K562 (cell line): ENCODE results near the gene FILIP1. TPM values are rescaled to one million over a fixed set of nuclear protein-coding genes. Genes with fewer than 3 reads are reported as not detected.

ENCODE experiments used
- ATAC-seq: fragments of 200-7000 bp; cut with Tn5 transposase; 3 replicates; pipeline ENCODE4 v1.9.1; 2020; ENCODE audit warnings: moderate library complexity
- BruUV-seq: library from RNA; stranded (reverse); fragments of 400-500 nt; replicated peaks from 2 replicates; lab custom pipeline; 2021; lab: Mats Ljungman, UMichigan
- CTCF ChIA-PET: fragments of 300-600 bp; formaldehyde crosslinking; extraction: SDS; loops from one replicate; lab custom pipeline; 2021; ENCODE audit warnings: low intra/inter-chr PET ratio; lab: Yijun Ruan, JAX
- POLR2A ChIA-PET: fragments of 300-600, 350-650 bp; sonication (Branson Sonifier 250); formaldehyde crosslinking; extraction: SDS; loops from one replicate; lab custom pipeline; 2021; ENCODE audit warnings: antibody characterized with exemption, inconsistent platforms; lab: Yijun Ruan, JAX
- DNase-seq, 4 experiments: peaks; one replicate each; pipeline versions ENCODE4 v3.0.0 to v3.0.0-alpha.2; 2011 to 2018; ENCODE audit warnings: low spot score in 3 of 4, mixed read lengths in 3 of 4; ENCODE audit errors: extremely low read depth in 1 of 4
- FAIRE-seq: peaks from 2 replicates; lab custom pipeline; 2011; peaks lifted over from hg19 to GRCh38; lab: Jason Lieb, UNC
- H2AFZ ChIP-seq: 2 replicates; pipeline ENCODE4 v1.6.0; 2011; ENCODE audit warnings: low read depth, low read length, control low read depth, inconsistent platforms
- H3K27ac ChIP-seq: fragments of 200-600 bp; 3 replicates; pipeline ENCODE4 v1.8.0; 2011; ENCODE audit warnings: low read depth, mild to moderate bottlenecking, control low read depth, inconsistent platforms, low read length, moderate library complexity, mixed read lengths; ENCODE audit errors: extremely low read depth
- H3K27me3 ChIP-seq, 2 experiments: fragments of 300-600 bp in 1 of 2; 2 replicates in 1 of 2; 3 replicates in 1 of 2; pipeline versions ENCODE4 v1.6.0 to v1.8.0; 2011; ENCODE audit warnings: inconsistent platforms in 2 of 2, low read length in 2 of 2, mild to moderate bottlenecking in 1 of 2, mixed read lengths in 1 of 2, moderate library complexity in 1 of 2; ENCODE audit not compliant: control insufficient read depth in 2 of 2, insufficient read depth in 2 of 2
- H3K36me3 ChIP-seq: fragments of 300-600 bp; 3 replicates; pipeline ENCODE4 v1.8.0; 2011; ENCODE audit warnings: mild to moderate bottlenecking, low read length, inconsistent platforms; ENCODE audit not compliant: control insufficient read depth, insufficient read depth
- H3K4me1 ChIP-seq, 2 experiments: fragments of 200-600 bp in 1 of 2; replicated peaks in 1 of 2; 2 replicates in 1 of 2; 3 replicates in 1 of 2; pipeline versions ENCODE4 v1.5.1 to v1.8.0; 2011; ENCODE audit warnings: inconsistent platforms in 2 of 2, low read length in 2 of 2, mild to moderate bottlenecking in 1 of 2, mixed read lengths in 1 of 2, moderate library complexity in 1 of 2; ENCODE audit not compliant: control insufficient read depth in 2 of 2, insufficient read depth in 2 of 2
- H3K4me2 ChIP-seq: 2 replicates; pipeline ENCODE4 v1.6.1; 2011; ENCODE audit warnings: low read length, control low read depth, inconsistent platforms, mixed read lengths; ENCODE audit not compliant: insufficient read depth
- H3K4me3 ChIP-seq: fragments of 200-600 bp; sonication (generic), shearing (Covaris generic); 2 replicates; pipeline ENCODE4 v1.5.1; 2016; ENCODE audit warnings: control low read depth, inconsistent platforms
- H3K79me2 ChIP-seq: fragments of 200-600 bp; 3 replicates; pipeline ENCODE4 v1.8.0; 2011; ENCODE audit warnings: low read length, inconsistent platforms; ENCODE audit not compliant: control insufficient read depth, insufficient read depth
- H3K9ac ChIP-seq, 2 experiments: 2 replicates each; pipeline versions ENCODE4 v1.6.0 to v1.6.1; 2011; ENCODE audit warnings: low read depth in 2 of 2, low read length in 2 of 2, control low read depth in 1 of 2, inconsistent platforms in 1 of 2, mild to moderate bottlenecking in 1 of 2, mixed read lengths in 1 of 2; ENCODE audit not compliant: insufficient read depth in 1 of 2
- H3K9me1 ChIP-seq: one replicate; pipeline ENCODE4 v1.6.0; 2011; ENCODE audit warnings: inconsistent platforms, mild to moderate bottlenecking, low read length, moderate library complexity; ENCODE audit not compliant: control insufficient read depth, insufficient read depth
- H3K9me3 ChIP-seq: replicated peaks from 2 replicates; pipeline ENCODE4 v1.5.1; 2011; ENCODE audit warnings: low read depth, low read length, inconsistent platforms; ENCODE audit not compliant: control insufficient read depth, insufficient read depth
- H4K20me1 ChIP-seq: replicated peaks from 2 replicates; pipeline ENCODE4 v1.6.1; 2011; ENCODE audit warnings: low read length, inconsistent platforms, mixed read lengths; ENCODE audit not compliant: control insufficient read depth, insufficient read depth
- CCNT2 ChIP-seq: IDR thresholded peaks from 2 replicates; pipeline ENCODE4 v1.6.1; 2011; ENCODE audit warnings: borderline replicate concordance, low read depth, mild to moderate bottlenecking, moderate library complexity, mixed read lengths, low read length; ENCODE audit not compliant: insufficient read length; ENCODE audit errors: extremely low read depth
- ELF4 ChIP-seq: fragments of 450-650 bp; formaldehyde crosslinking; IDR thresholded peaks from 2 replicates; pipeline ENCODE4 v1.4.0; 2022; ENCODE audit warnings: missing genetic modification characterization
- HMG20A ChIP-seq: fragments of 450-650 bp; formaldehyde crosslinking; conservative IDR thresholded peaks from 2 replicates; pipeline ENCODE4 v1.4.0; 2020; ENCODE audit warnings: mild to moderate bottlenecking, mixed read lengths
- NR0B1 ChIP-seq: fragments of 450-650 bp; IDR thresholded peaks from one replicate; pipeline ENCODE4 v1.6.1; 2018; ENCODE audit warnings: mild to moderate bottlenecking, moderate library complexity; ENCODE audit not compliant: partially characterized antibody
- SAFB2 ChIP-seq: fragments of 200-400 bp; formaldehyde crosslinking; IDR thresholded peaks from 2 replicates; pipeline ENCODE4 v1.6.1; 2018; ENCODE audit warnings: borderline replicate concordance, low read length, low read depth, moderate library complexity; ENCODE audit not compliant: severe bottlenecking
- SRF ChIP-seq, 2 experiments: fragments of 250-450, 450-650 bp in 1 of 2; sonication (Bioruptor Pico) in 1 of 2; sonication (generic) in 1 of 2; formaldehyde crosslinking; IDR thresholded peaks; 2 replicates each; pipeline versions ENCODE4 v1.5.0 to v1.5.1; 2020 to 2022; ENCODE audit warnings: mild to moderate bottlenecking in 1 of 2, missing genetic modification reagents in 1 of 2
- ZNF174 ChIP-seq: fragments of 250-450 bp; sonication (Bioruptor Pico); IDR thresholded peaks from 2 replicates; pipeline ENCODE4 v1.4.0; 2020; ENCODE audit warnings: mild to moderate bottlenecking
- ZNF384 ChIP-seq: IDR thresholded peaks from 2 replicates; pipeline ENCODE4 v1.6.1; 2012; ENCODE audit warnings: low read depth, low read length, improper control_type of control experiment
- ZNF436 ChIP-seq: fragments of 250-450, 450-650 bp; sonication (Bioruptor Pico); formaldehyde crosslinking; IDR thresholded peaks from 2 replicates; pipeline ENCODE4 v1.7.0; 2020; ENCODE audit warnings: mild to moderate bottlenecking
- ZNF445 ChIP-seq: fragments of 250-450 bp; sonication (Bioruptor Pico); IDR thresholded peaks from 2 replicates; pipeline ENCODE4 v1.4.0; 2020; ENCODE audit warnings: low read depth, mild to moderate bottlenecking, moderate library complexity
- ZZZ3 ChIP-seq: fragments of 450-650 bp; IDR thresholded peaks from 2 replicates; pipeline ENCODE4 v1.6.1; 2016; ENCODE audit warnings: antibody characterized with exemption, mild to moderate bottlenecking, moderate library complexity
- WGBS: fragments of 100-300 bp; shearing (Covaris generic); methylation state at CpG from one replicate; pipeline ENCODE4 v1.1.6; 2016; ENCODE audit warnings: low coverage, mixed read lengths; ENCODE audit not compliant: insufficient coverage; ENCODE audit errors: missing lambda C conversion rate; 5-methylcytosine and 5-hydroxymethylcytosine counted together
- in situ Hi-C: fragments of 300-500 bp; cut with MboI; formaldehyde crosslinking; loops from 4 replicates; pipeline ENCODE4 v1.15.0; 2018; ENCODE audit warnings: inconsistent platforms, mixed read lengths
- intact Hi-C: fragments of 100-400 bp; cut with micrococcal nuclease; formaldehyde crosslinking; loops from 2 replicates; pipeline ENCODE4 v1.14.2; 2022
- polyA plus RNA-seq, 8 experiments: library from polyadenylated mRNA; depleted of rRNA in 4 of 8; stranded (reverse) in 5 of 8; unstranded in 3 of 8; fragments of >200 nt; fragmentation: Nextera tagmentation in 2 of 8; fragmentation: Illumina TruSeq in 1 of 8; extraction: Ambion mirVana in 2 of 8; extraction: Trizol in 1 of 8; gene quantifications; 2 replicates each; pipeline versions ENCODE4 v1.2.1 to v1.2.3, GENCODE V29; 2011 to 2014; ENCODE audit warnings: inconsistent platforms in 1 of 8, missing spikeins in 1 of 8
- total RNA-seq, 7 experiments: library from RNA; depleted of rRNA in 6 of 7; stranded (reverse); fragments of >200 nt in 6 of 7; fragmentation: Illumina TruSeq in 2 of 7; extraction: Trizol in 2 of 7; gene quantifications; 2 replicates each; pipeline versions ENCODE4 v1.2.1 to v1.2.3, GENCODE V29; 2011 to 2021; ENCODE audit warnings: low replicate concordance in 1 of 7
- TF ChIP-seq, protein P1 (sequence below): sonication (generic); formaldehyde crosslinking; IDR thresholded peaks from 2 replicates; pipeline ENCODE4 v1.8.1; 2023; ENCODE audit warnings: mild to moderate bottlenecking, missing genetic modification reagents
- TF ChIP-seq, protein P2 (sequence below): fragments of 250-450 bp; sonication (Bioruptor Pico); IDR thresholded peaks from 2 replicates; pipeline ENCODE4 v1.9.0; 2021; ENCODE audit warnings: mild to moderate bottlenecking
- TF ChIP-seq, protein P3 (sequence below): fragments of 250-450 bp; sonication (Bioruptor Pico); IDR thresholded peaks from 2 replicates; pipeline ENCODE4 v1.5.0; 2020; ENCODE audit warnings: mild to moderate bottlenecking

Gene FILIP1
- total and polyA plus RNA-seq, 9 of the 15 experiments (the other 6 are each of a cell fraction or from before 2014, with no cell fraction given) = 0.03 to 0.25 (median 0.10) TPM; not detected in 1

DNA sequence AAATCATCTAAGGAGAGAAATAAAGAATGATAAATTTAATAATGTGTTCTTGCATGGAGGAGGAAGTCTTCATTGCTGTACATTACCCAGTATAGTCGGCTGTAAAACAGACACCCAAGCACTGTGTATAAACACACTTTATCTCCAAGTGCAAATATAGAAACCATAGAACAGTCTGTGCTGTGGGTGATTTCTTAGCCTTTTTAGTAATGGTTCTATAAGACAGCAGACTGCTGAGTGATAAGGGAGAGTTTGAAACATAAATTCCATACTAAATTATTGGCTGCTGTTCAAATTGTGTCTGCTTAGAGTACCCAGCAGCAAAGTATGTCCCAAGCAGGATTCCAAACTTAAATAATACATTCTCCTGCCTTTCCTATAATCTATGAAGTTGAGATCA lies 4.6 kb downstream of the FILIP1 start (continued):
- TF ChIP-seq ELF4 (CRISPR knock-in tag) = no peak
- no peak for TF ChIP-seq SAFB2
- no peak for TF ChIP-seq ZNF445 (CRISPR knock-in tag)
- no peak for TF ChIP-seq HMG20A (CRISPR knock-in tag)
- TF ChIP-seq, protein P1, sequence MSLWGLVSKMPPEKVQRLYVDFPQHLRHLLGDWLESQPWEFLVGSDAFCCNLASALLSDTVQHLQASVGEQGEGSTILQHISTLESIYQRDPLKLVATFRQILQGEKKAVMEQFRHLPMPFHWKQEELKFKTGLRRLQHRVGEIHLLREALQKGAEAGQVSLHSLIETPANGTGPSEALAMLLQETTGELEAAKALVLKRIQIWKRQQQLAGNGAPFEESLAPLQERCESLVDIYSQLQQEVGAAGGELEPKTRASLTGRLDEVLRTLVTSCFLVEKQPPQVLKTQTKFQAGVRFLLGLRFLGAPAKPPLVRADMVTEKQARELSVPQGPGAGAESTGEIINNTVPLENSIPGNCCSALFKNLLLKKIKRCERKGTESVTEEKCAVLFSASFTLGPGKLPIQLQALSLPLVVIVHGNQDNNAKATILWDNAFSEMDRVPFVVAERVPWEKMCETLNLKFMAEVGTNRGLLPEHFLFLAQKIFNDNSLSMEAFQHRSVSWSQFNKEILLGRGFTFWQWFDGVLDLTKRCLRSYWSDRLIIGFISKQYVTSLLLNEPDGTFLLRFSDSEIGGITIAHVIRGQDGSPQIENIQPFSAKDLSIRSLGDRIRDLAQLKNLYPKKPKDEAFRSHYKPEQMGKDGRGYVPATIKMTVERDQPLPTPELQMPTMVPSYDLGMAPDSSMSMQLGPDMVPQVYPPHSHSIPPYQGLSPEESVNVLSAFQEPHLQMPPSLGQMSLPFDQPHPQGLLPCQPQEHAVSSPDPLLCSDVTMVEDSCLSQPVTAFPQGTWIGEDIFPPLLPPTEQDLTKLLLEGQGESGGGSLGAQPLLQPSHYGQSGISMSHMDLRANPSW (CRISPR knock-in tag) = no peak
- no peak for TF ChIP-seq NR0B1
- no peak for TF ChIP-seq ZZZ3

- in situ Hi-C loops (no loop called here), intact Hi-C loops (no loop called here)
- CTCF ChIA-PET = no interaction called here
- Histone ChIP-seq H3K9me3 (no peaks in the 10 kb centered on the region), H3K27me3 (no peaks in the 10 kb centered on the region; a peak in 1 of 5 replicates), H3K36me3 (no peaks in the 10 kb centered on the region), H3K9ac (no peak overlapping the region), H3K79me2 (no peaks in the 10 kb centered on the region), H3K9me1 (no peaks in the 10 kb centered on the region), H3K4me1 (no peaks in the 10 kb centered on the region), H2AFZ (no peak overlapping the region), H3K4me3 (no peak overlapping the region), H3K4me2 (no peak overlapping the region), H4K20me1 (no peaks in the 10 kb centered on the region), H3K27ac (no peak overlapping the region)
- BruUV-seq = no TSS peak
- WGBS = 0% methylated on average over 1 of the region's 1 CpG
- FAIRE-seq = no peak
- no peak for ATAC-seq
- no peak for DNase-seq
- POLR2A ChIA-PET = interaction anchor here (0.8 kb wide), 1 partner anchor 35 kb away, joined by 3 read pairs; no protein-coding TSS in a partner anchor
- no peak for TF ChIP-seq SRF (CRISPR knock-in tag; IDR thresholded peaks at IDR 0.05)
- TF ChIP-seq, protein P2, sequence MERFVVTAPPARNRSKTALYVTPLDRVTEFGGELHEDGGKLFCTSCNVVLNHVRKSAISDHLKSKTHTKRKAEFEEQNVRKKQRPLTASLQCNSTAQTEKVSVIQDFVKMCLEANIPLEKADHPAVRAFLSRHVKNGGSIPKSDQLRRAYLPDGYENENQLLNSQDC (CRISPR knock-in tag) = no peak
- TF ChIP-seq ZNF436 = no peak
- TF ChIP-seq ZNF384 = no peak
- TF ChIP-seq, protein P3, sequence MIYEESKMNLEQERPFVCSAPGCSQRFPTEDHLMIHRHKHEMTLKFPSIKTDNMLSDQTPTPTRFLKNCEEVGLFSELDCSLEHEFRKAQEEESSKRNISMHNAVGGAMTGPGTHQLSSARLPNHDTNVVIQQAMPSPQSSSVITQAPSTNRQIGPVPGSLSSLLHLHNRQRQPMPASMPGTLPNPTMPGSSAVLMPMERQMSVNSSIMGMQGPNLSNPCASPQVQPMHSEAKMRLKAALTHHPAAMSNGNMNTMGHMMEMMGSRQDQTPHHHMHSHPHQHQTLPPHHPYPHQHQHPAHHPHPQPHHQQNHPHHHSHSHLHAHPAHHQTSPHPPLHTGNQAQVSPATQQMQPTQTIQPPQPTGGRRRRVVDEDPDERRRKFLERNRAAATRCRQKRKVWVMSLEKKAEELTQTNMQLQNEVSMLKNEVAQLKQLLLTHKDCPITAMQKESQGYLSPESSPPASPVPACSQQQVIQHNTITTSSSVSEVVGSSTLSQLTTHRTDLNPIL (CRISPR knock-in tag) = no peak
- TF ChIP-seq CCNT2 = no peak
- no peak for TF ChIP-seq ZNF174 (CRISPR knock-in tag)
These were observed 5.6 kb downstream of the FILIP1 start for GRCh38 chr6:75488033-75488432.
